ENCODE data around the gene LSM10. TPM values are rescaled to one million over a fixed set of nuclear protein-coding genes. Genes with fewer than 3 reads are reported as not detected.
A peak's percentile ranks its signal among the peaks of the same experiment; 100 is the strongest.

Gene LSM10
- total and polyA plus RNA-seq, 5 donors from 2014 or later: 33.8 to 153 (median 145) TPM

- peaks cover 56% of the 10 kb centered on the region for H3K4me1 ChIP-seq (ENCODE audit: control insufficient read depth, insufficient read depth, low read length, poor library complexity, severe bottlenecking)
- peak overlapping the region; percentile 20 to 93 (median 87) for H3K27ac Mint-ChIP-seq
Measured at GRCh38 chr1:36382231-36382630, 15.5 kb downstream of the LSM10 start.

DNA sequence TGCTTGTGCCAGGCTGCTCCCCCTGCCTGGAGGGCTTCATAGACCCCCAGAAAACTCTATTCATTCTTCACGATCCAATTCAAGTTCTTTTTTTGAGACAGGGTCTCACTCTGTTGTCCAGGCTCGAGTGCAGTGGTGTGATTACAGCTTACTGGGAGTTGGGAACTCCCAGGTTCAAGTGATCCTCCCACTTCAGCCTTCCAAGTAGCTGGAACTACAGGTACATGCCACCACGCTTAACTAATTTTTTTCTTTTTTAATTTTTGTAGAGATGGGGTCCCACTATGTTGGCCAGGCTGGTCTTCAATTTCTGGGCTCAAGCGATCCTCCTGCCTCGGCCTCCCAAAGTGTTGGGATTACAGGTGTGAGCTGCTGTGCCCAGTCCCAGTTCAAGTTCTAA is 16.3 kb downstream of the LSM10 start:
- Histone ChIP-seq H3K36me3 (ENCODE audit: control insufficient read depth, insufficient read depth, low read length) (peaks cover 5% of the 10 kb centered on the region), H3K27me3 (ENCODE audit: control insufficient read depth, insufficient read depth, low read length) (no peaks in the 10 kb centered on the region), H3K4me3 (ENCODE audit: low read depth, low read length) (no peak overlapping the region), H3K27ac (ENCODE audit: insufficient read depth, low read length, poor library complexity, severe bottlenecking) (no peak overlapping the region), H3K9me3 (ENCODE audit: control insufficient read depth in 2 of 2, low read length in 2 of 2) (no peaks in the 10 kb centered on the region), H3K4me1 (ENCODE audit: control insufficient read depth, insufficient read depth, low read length, poor library complexity, severe bottlenecking) (peaks cover 55% of the 10 kb centered on the region)
- no peaks in the 10 kb centered on the region for H3K9me3 Mint-ChIP-seq
- peak overlapping the region in 1 of 4 donors; percentile 75 for H3K4me3 Mint-ChIP-seq
- H3K36me3 Mint-ChIP-seq: peaks cover 8% of the 10 kb centered on the region
- no peak for ATAC-seq (ENCODE audit: low read depth in 2 of 2)
- H3K4me1 Mint-ChIP-seq: peaks cover 26 to 87% (median 63%) of the 10 kb centered on the region in 4 donors
- H3K27me3 Mint-ChIP-seq: no peaks in the 10 kb centered on the region
- peak overlapping the region; percentile 82 to 93 (median 87) for H3K27ac Mint-ChIP-seq
- DNase-seq: no peak

More at GRCh38 chr1:36382231-36382630, 15.5 kb downstream of the LSM10 start:
- Mint-ChIP-seq H3K4me3 (peak overlapping the region in 2 of 4 donors; percentile 5 to 67), H3K27me3 (no peaks in the 10 kb centered on the region), H3K9me3 (no peaks in the 10 kb centered on the region), H3K36me3 (peaks cover 8% of the 10 kb centered on the region), H3K4me1 (peaks cover 26 to 85% (median 64%) of the 10 kb centered on the region in 4 donors)
- Histone ChIP-seq H3K27me3 (ENCODE audit: control insufficient read depth, insufficient read depth, low read length) (no peaks in the 10 kb centered on the region), H3K4me3 (ENCODE audit: low read depth, low read length) (no peak overlapping the region), H3K36me3 (ENCODE audit: control insufficient read depth, insufficient read depth, low read length) (peaks cover 5% of the 10 kb centered on the region), H3K9me3 (ENCODE audit: control insufficient read depth in 2 of 2, low read length in 2 of 2) (no peaks in the 10 kb centered on the region), H3K27ac (ENCODE audit: insufficient read depth, low read length, poor library complexity, severe bottlenecking) (no peak overlapping the region)
- DNase-seq: no peak
- no peak for ATAC-seq (ENCODE audit: low read depth in 2 of 2)

- Mint-ChIP-seq H3K9me3 (no peaks in the 10 kb centered on the region), H3K27me3 (no peaks in the 10 kb centered on the region), H3K4me1 (peaks cover 26 to 87% (median 66%) of the 10 kb centered on the region in 4 donors), H3K27ac (peak overlapping the region in 2 of 3 donors; percentile 82 to 87), H3K4me3 (peak overlapping the region in 1 of 4 donors; percentile 75), H3K36me3 (peaks cover 8% of the 10 kb centered on the region)
- H3K36me3 ChIP-seq (ENCODE audit: control insufficient read depth, insufficient read depth, low read length): peaks cover 5% of the 10 kb centered on the region
- H3K4me1 ChIP-seq (ENCODE audit: control insufficient read depth, insufficient read depth, low read length, poor library complexity, severe bottlenecking): peaks cover 58% of the 10 kb centered on the region
- H3K27ac ChIP-seq (ENCODE audit: insufficient read depth, low read length, poor library complexity, severe bottlenecking): peak overlapping the region; percentile 34
- DNase-seq: no peak
- H3K9me3 ChIP-seq (ENCODE audit: control insufficient read depth in 2 of 2, low read length in 2 of 2): no peaks in the 10 kb centered on the region
- H3K27me3 ChIP-seq (ENCODE audit: control insufficient read depth, insufficient read depth, low read length): no peaks in the 10 kb centered on the region
- ATAC-seq (ENCODE audit: low read depth in 2 of 2): no peak
- no peak overlapping the region for H3K4me3 ChIP-seq (ENCODE audit: low read depth, low read length)
Measured at GRCh38 chr1:36380782-36381181, 16.9 kb downstream of the LSM10 start.

GRCh38 chr1:36380143-36380619 is 17.5 kb downstream of the LSM10 start:
- Mint-ChIP-seq H3K27ac (peak overlapping the region in 2 of 3 donors; percentile 82 to 87), H3K4me3 (peak overlapping the region in 2 of 4 donors; percentile 21 to 75)

GRCh38 chr1:36377791-36378492 is 19.8 kb downstream of the LSM10 start:
- Mint-ChIP-seq H3K9me3 (no peaks in the 10 kb centered on the region), H3K27me3 (no peaks in the 10 kb centered on the region), H3K4me1 (peaks cover 30 to 88% (median 65%) of the 10 kb centered on the region in 4 donors), H3K36me3 (peaks cover 8% of the 10 kb centered on the region), H3K4me3 (peak overlapping the region in 3 of 4 donors; percentile 5 to 52 (median 22)), H3K27ac (peak overlapping the region; percentile 42 to 88 (median 86))
- Histone ChIP-seq H3K9me3 (ENCODE audit: control insufficient read depth in 2 of 2, low read length in 2 of 2) (no peaks in the 10 kb centered on the region), H3K27me3 (ENCODE audit: control insufficient read depth, insufficient read depth, low read length) (no peaks in the 10 kb centered on the region), H3K4me1 (ENCODE audit: control insufficient read depth, insufficient read depth, low read length, poor library complexity, severe bottlenecking) (peaks cover 64% of the 10 kb centered on the region), H3K27ac (ENCODE audit: insufficient read depth, low read length, poor library complexity, severe bottlenecking) (peak overlapping the region; percentile 55), H3K4me3 (ENCODE audit: low read depth, low read length) (no peak overlapping the region), H3K36me3 (ENCODE audit: control insufficient read depth, insufficient read depth, low read length) (peaks cover 5% of the 10 kb centered on the region)
- ATAC-seq (ENCODE audit: low read depth in 2 of 2): no peak
- peak in 1 of 3 donors; percentile 62 for DNase-seq

More at GRCh38 chr1:36380143-36380619, 17.5 kb downstream of the LSM10 start:
- no peak overlapping the region for H3K4me3 ChIP-seq (ENCODE audit: low read depth, low read length)
- H3K9me3 ChIP-seq (ENCODE audit: control insufficient read depth in 2 of 2, low read length in 2 of 2): no peaks in the 10 kb centered on the region
- H3K9me3 Mint-ChIP-seq: no peaks in the 10 kb centered on the region
- DNase-seq (no peak), ATAC-seq (ENCODE audit: low read depth in 2 of 2) (no peak)
- H3K4me1 Mint-ChIP-seq: peaks cover 26 to 87% (median 68%) of the 10 kb centered on the region in 4 donors
- H3K27ac ChIP-seq (ENCODE audit: insufficient read depth, low read length, poor library complexity, severe bottlenecking): peak overlapping the region; percentile 34
- H3K4me1 ChIP-seq (ENCODE audit: control insufficient read depth, insufficient read depth, low read length, poor library complexity, severe bottlenecking): peaks cover 64% of the 10 kb centered on the region
- no peaks in the 10 kb centered on the region for H3K27me3 ChIP-seq (ENCODE audit: control insufficient read depth, insufficient read depth, low read length)
- peaks cover 5% of the 10 kb centered on the region for H3K36me3 ChIP-seq (ENCODE audit: control insufficient read depth, insufficient read depth, low read length)
- H3K27me3 Mint-ChIP-seq: no peaks in the 10 kb centered on the region
- H3K36me3 Mint-ChIP-seq: peaks cover 8% of the 10 kb centered on the region

- no peaks in the 10 kb centered on the region for H3K36me3 ChIP-seq (ENCODE audit: control insufficient read depth, insufficient read depth, low read length)
- Mint-ChIP-seq H3K36me3 (no peaks in the 10 kb centered on the region), H3K27me3 (no peaks in the 10 kb centered on the region), H3K4me1 (peaks cover 7 to 76% (median 47%) of the 10 kb centered on the region in 4 donors), H3K9me3 (no peaks in the 10 kb centered on the region), H3K27ac (peak overlapping the region in 2 of 3 donors; percentile 52 to 96), H3K4me3 (no peak overlapping the region)
- H3K4me1 ChIP-seq (ENCODE audit: control insufficient read depth, insufficient read depth, low read length, poor library complexity, severe bottlenecking): peaks cover 69% of the 10 kb centered on the region
- no peaks in the 10 kb centered on the region for H3K27me3 ChIP-seq (ENCODE audit: control insufficient read depth, insufficient read depth, low read length)
- no peak overlapping the region for H3K4me3 ChIP-seq (ENCODE audit: low read depth, low read length)
- no peak for DNase-seq
- no peak for ATAC-seq (ENCODE audit: low read depth in 2 of 2)
- H3K9me3 ChIP-seq (ENCODE audit: control insufficient read depth in 2 of 2, low read length in 2 of 2): no peaks in the 10 kb centered on the region
- H3K27ac ChIP-seq (ENCODE audit: insufficient read depth, low read length, poor library complexity, severe bottlenecking): peak overlapping the region; percentile 78
Measured at GRCh38 chr1:36372617-36373016, 25.1 kb downstream of the LSM10 start.

- Mint-ChIP-seq H3K9me3 (no peaks in the 10 kb centered on the region), H3K27me3 (no peaks in the 10 kb centered on the region), H3K4me1 (peaks cover 0 to 77% (median 49%) of the 10 kb centered on the region in 4 donors), H3K36me3 (no peaks in the 10 kb centered on the region), H3K27ac (peak overlapping the region; percentile 67 to 98 (median 94)), H3K4me3 (peak overlapping the region; percentile 19 to 81 (median 30))
- Histone ChIP-seq H3K27ac (ENCODE audit: insufficient read depth, low read length, poor library complexity, severe bottlenecking) (peak overlapping the region; percentile 60), H3K27me3 (ENCODE audit: control insufficient read depth, insufficient read depth, low read length) (no peaks in the 10 kb centered on the region), H3K4me1 (ENCODE audit: control insufficient read depth, insufficient read depth, low read length, poor library complexity, severe bottlenecking) (peaks cover 64% of the 10 kb centered on the region), H3K36me3 (ENCODE audit: control insufficient read depth, insufficient read depth, low read length) (no peaks in the 10 kb centered on the region), H3K9me3 (ENCODE audit: control insufficient read depth in 2 of 2, low read length in 2 of 2) (no peaks in the 10 kb centered on the region), H3K4me3 (ENCODE audit: low read depth, low read length) (no peak overlapping the region)
- DNase-seq (peak; percentile 76 to 85 (median 81)), ATAC-seq (ENCODE audit: low read depth in 2 of 2) (peak; percentile 49 to 62)
Measured at GRCh38 chr1:36369061-36369861, 28.4 kb downstream of the LSM10 start.

Data from CD4-positive, CD25-positive, alpha-beta regulatory T cell (primary cell).